Lung microvascular endothelial cell (primary cell): ENCODE results near the gene ACBD5. TPM values are rescaled to one million over a fixed set of nuclear protein-coding genes. Genes with fewer than 3 reads are reported as not detected.
"Not testable (repeated sequence)": the region's sequence is repeated elsewhere in the genome, so short reads cannot be mapped to it uniquely, and the experiment has no call there.

ENCODE experiments used
- DNase-seq, 2 donors: peaks; one replicate each; pipeline versions ENCODE4 v3.0.0 to v3.0.0-alpha.2; 2010; ENCODE audit warnings: low read depth in 2 of 2
- total RNA-seq: library from RNA; depleted of rRNA; stranded (reverse); fragments of >200 nt; gene quantifications from 2 replicates; pipeline ENCODE4 v1.2.1, GENCODE V29; 2014

The ACBD5 gene, protein sequence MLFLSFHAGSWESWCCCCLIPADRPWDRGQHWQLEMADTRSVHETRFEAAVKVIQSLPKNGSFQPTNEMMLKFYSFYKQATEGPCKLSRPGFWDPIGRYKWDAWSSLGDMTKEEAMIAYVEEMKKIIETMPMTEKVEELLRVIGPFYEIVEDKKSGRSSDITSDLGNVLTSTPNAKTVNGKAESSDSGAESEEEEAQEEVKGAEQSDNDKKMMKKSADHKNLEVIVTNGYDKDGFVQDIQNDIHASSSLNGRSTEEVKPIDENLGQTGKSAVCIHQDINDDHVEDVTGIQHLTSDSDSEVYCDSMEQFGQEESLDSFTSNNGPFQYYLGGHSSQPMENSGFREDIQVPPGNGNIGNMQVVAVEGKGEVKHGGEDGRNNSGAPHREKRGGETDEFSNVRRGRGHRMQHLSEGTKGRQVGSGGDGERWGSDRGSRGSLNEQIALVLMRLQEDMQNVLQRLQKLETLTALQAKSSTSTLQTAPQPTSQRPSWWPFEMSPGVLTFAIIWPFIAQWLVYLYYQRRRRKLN
- total RNA-seq: 13.3 and 18.8 TPM in 2 replicates

DNA sequence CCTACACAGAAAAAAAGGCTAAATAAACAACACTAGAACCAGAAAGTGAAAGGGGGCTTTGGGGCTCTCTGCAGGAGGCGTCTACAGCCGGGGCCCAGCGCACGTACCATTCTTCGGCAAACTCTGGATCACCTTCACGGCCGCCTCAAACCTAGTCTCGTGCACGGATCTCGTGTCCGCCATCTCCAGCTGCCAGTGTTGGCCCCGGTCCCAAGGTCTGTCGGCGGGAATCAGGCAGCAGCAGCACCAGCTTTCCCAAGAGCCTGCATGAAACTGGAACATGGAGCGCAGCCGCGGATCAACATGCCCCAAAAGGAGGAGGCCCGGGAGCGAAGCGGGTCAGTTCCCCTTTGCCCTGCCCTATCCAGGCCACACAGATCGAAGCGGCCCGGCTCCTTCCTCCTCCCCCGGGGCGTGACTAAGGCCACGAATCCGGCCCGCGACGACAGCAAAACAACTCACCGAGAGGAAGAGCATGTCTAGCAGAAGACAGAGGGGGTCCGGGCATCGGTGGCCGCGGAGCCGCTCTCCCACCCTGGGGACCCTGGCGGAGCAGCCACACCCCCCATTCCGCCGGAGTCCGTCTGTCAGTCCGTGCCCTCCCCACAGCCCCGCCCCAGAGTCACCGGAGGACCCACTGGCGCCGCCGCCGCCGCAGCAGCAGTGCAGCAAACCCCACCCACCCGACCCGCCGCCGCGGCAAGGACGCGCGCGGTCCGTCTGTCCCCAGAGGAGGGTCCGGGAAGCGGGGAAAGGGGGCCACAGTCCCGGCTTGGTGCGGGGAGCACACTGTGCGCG lies at the start of gene ACBD5:
Gene ACBD5, minus strand, starts transcription at position 586 of the 798 bp plus-strand sequence. Its CDS starts 109 bp downstream, at position 477.
- peak; percentile 69 to 72 for DNase-seq

DNA sequence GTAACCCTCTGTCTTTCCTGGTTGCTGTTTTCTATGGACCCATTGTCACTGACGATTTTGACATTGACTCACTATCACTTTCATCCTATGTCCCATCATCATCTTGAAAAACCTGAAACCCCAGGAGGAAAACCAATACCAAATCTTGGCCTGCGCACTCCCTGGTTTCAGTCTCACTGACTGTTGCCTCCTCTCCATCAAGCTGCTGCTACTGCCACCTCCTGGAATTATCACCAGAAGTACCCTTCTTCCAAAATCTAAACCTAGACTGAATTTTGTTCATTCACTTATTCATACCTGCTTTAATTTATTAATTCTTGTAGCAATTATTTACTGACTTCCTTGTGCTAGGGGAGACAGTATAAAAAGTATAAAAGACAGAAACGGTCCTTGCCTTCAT lies 44.5 kb upstream of the ACBD5 start:
- peak; percentile 34 to 37 for DNase-seq

DNA sequence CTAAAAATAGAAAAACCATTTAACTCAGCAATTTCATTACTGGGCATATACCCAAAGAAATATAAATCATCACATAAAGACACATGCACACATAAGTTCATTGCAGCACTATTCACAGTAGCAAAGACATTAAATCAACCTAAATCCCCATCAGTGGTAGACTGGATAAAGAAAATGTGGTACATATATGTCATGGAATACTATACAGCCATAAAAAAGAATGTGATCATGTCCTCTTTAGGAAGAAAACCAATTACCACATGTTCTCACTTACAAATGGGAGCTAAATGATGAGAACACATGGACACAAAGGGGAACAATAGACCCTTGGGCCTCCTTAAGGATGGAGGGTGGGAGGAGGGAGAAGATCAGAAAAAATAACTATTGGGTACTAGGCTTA lies 36.0 kb upstream of the ACBD5 start:
- DNase-seq: no peak

DNA sequence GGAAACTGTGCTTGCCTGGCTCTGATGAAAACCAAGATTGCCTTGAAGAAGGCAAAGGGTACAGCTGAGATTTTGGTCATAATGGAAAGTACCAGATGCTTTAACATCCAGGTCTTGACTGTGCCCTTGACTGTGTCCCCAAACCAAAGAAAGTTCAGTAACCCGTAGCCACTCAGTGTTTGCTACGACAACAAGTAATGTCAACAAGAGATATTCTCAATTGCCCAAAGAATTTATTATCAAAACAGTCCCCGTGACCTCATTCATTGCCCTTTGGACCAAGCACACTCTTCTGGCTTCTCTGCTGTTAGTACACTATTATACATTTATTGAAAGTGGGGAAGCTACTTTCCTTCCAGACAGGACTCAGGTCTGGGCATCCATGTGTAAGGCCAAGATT lies 25.4 kb upstream of the ACBD5 start:
- not testable (repeated sequence) for DNase-seq

DNA sequence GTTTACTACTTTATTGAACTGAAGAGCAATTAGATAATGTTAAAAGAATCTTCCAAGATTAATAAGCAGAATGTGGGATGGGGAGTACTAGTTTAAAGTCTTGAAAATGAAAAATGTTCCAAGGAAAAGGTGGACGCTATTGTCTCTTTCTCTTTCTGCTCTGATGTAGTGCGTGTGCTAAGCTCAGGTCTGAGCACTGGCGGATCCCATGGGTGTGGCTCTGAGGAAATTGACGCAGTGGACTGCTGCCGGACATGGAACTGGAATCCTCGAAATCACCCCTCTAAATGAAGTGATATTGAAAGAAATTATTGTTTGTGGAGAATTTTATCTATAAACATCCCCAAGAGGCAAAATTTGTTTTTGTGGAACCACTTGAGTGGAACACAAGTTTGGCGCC lies 22.2 kb upstream of the ACBD5 start:
- DNase-seq: not testable (repeated sequence)

DNA sequence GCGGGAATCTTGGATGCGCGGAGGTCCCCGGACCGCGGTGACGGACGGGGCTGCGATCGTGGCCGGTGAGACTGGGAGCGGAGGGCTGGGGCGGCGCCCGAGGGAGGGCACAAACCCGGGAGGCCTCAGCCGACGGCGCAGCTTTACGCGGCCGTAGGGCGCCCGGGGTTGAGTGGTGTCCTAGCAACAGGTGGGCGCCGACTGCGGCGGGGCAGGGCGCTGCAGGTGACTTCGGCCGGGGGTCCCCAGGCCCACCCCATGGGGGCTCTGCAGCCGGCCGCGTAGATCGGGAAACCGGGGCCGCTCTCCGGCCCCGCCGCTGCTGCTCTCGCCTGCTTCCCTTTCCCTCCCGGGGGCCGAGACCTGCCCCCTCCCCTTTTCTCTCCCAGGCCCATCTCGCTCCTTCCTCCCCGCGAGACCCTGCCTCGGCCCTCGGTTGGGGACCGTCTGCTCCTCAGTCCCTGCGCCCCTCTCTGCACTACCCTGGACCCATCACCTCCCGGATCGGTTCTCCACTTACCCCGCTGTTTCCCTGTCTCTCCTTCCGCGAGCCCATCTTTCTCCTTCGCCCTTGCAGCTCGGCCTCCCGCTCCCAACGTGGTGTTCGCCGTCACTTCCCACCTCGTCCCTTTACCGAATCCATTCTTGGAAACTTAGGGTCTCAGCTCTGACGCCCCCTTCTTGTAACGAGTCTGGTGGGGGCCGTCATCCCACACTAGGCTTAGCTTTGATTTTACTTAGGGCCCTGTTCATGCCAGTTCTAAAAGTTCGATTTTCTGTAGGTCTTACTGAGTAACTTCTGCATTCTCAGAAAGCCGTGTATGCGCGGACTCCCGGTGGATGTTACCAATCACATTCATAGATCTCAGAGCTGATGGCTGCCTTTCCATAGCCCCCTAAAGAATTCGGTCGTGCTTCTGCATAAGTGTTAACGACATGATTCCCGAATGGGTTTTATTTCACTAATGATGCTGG lies 18.5 kb upstream of the ACBD5 start:
- no peak for DNase-seq

DNA sequence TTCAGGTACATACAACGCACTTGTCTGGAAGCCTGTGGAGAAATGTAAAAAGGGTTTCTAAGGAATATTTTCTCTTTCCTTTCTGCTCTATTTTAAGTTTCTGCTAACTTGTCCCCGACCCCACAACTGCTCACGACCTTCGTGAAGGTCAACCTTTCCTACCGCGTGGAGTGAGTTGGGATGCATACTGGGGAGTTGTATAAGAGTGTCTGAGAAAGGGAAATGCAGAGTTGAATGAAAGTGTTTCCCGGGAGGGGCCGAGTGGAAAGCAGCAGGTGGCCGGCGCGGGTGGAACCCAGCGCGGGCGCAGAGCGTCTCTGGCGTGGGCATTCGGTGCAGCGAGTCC lies 17.9 kb upstream of the ACBD5 start:
- no peak for DNase-seq

DNA sequence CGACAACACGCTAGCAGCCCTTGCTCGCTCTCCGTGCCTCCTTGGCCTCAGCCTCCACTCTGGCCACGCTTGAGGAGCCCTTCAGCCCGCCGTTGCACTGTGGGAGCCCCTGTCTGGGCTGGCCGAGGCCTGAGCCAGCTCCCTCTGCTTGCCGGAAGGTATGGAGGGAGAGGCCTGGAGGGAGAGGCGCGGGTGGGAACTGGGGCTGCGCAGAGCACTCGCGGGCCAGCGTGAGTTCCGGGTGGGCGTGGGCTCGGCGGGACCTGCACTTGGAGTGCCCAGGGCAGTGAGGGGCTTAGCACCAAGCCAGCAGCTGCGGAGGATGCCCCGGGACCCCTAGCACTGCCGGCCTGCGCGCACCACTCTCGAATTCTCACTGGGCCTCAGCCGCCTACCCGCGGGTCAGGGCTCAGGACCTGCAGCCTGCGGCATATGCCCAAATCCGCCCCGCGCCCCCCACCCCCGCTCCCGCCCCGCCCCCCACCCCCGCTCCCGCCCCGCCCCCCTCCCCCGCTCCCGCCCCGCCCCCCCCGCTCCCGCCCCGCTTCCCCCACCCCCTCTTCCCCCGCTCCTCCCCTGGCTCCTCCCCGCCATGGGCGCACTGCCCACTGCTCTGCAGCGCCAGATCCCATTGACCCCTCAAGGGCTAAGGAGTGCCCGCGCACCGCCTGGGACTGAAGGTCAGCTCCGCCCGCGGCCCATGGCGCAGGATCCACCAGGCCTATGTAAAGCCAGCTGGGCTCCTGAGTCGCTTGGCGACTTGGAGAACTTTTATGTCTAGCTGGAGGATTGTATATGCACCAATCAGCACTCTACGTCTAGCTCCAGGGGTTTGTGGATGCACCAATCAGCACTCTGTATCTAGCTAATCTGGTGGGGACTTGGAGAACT lies 15.9 kb upstream of the ACBD5 start:
- DNase-seq: no peak

DNA sequence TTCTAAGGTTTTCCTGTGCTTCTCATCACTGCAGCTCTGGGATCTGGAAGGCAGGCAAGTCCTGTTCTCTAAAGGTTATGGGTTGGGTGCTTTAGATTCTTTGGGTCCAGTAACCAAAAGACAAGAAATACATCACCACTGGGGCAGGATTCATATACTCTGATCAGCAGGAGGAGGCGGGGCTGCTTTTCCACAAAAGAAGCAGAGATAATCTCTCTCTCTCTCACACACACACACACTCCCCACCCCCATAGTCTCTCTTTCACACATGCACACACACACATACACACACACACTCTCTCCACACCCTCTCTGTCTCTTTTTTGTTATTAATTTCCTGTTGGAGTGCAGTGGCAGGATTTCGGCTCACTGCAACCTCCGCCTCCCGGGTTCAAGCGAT lies 13.0 kb upstream of the ACBD5 start:
- no peak for DNase-seq

DNA sequence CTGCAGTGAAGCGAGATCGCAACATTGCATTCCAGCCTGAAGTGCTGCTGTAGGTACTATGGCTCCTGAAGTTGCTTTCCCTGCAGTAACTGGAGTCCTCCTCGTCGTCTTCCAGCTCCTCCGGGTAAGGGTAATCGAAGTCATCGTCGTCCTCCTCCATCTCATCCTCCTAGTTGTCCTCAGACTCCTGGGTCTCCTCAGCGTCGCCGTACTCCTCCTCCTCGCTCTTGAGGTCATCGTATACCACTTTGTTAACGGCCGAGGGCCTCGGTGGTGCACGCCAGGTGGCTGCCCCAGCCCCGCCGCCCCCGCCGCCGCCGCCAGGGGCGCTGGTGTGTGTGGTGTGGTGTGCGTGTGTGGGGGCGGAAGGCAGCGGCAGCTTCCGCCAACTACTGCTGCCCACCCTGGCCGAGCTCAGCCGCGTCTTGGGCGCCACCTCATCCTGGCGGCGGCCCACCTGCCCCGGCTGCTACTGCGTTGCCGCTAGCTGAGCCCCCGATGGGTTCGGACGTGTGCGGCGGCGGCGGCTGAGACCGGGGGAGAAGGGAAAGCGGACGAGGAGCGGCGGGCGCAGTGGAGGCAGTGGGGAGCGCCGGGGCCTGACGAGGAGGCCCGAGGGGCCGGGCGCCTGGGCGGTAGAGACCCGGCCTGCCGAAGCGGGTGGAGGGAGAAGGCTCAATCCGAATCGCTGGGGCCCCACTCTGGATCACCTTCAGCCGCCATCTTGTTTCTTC lies 11.8 kb upstream of the ACBD5 start:
- DNase-seq: peak; percentile 77 to 78

DNA sequence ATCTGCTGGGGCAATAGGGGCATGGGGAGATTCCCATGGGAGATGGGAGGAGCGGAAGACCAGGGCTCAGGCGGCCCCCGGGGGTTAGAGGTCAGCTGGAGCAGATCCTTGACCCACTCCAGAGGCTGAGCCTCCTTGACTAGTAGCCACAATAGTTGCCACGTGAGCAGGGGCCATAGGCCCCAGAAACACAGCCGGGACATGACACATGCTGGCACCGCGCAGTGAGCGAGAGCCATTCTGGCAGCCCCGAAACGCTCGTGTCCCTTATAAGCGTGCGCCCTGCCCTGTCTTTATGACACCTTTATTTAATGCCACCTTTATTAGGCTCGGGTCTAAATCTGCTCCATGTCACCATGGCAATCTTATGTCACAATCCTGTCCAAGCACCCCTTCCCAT lies 11.0 kb upstream of the ACBD5 start:
- no peak for DNase-seq

DNA sequence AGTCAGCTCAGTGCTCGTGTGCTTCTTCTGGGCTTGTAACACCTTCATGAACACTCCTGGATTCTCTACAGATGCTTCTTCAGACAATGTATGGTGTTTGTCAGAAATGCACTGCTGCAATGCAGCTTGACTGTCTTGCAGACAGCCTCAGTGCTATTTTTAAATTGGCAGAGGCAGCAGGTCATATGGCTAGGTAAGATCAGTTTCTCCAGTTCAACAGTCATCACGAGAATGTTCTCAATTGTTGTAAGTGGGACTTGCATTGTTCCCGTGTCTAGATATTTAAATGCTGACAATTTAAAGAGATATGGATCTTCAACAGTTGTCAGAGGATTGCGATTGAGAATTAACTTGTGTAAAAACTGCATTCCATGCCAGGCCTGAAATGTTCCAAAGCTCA lies 7.6 kb upstream of the ACBD5 start:
- no peak for DNase-seq

DNA sequence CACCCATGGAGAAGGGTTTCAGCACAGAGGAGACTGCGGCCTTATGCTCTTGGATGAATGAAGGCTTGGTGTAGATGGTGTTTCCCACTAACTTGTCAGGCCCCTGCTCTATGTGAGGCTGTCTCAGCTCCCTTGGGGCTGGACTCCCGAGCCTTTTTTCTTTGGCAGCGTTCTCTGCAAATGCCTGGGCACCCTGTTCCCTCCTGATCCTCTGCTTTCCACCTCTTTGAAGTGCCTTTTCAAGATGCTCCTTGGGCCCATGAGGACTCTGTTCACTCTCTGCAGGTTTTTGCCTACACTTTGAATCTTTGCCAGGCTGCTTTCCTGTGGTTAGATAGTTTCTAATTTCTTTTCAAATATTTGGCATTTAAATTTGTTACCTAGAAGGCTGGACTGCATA lies 6.8 kb upstream of the ACBD5 start:
- no peak for DNase-seq

DNA sequence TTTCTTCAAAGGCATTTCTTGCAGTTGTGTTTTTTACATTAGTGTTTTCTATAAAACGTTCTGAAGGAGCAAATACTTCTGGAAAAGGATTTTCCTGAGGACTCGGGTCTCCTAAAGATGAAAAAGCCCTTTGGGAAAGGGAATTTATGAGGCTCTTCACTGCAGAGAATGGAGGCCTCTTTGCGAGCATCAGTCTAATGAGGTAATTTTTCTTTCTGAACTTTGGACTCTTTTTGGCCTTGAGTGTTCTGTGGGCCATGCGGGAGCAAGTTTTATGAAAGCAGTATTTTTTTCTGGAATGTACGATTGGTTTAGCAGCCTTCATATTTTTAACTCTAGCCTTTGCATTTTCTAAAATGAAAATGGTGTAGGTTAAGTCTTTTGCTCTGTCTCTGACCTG lies 6.4 kb upstream of the ACBD5 start:
- DNase-seq: no peak

DNA sequence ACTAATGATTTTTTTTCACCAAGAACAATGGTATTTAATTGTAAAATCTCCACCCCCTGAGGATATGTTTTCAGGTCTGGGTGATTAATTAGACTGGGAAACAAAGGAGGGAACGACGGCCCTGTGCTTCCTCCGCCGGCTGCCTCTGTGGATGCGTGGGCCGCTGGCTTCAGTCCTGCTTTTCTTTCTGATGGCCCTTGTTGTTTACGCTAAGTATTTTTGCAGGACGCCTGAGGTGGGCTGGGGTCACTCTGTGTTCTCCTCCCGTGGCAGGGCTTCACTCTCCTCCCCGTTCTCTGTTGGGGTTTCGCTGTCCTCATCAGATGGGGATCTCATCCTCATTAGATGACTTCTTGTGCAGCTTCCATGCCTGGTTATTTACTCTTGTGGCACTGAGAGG lies 5.2 kb upstream of the ACBD5 start:
- DNase-seq: peak in 1 of 2 donors; percentile 72

DNA sequence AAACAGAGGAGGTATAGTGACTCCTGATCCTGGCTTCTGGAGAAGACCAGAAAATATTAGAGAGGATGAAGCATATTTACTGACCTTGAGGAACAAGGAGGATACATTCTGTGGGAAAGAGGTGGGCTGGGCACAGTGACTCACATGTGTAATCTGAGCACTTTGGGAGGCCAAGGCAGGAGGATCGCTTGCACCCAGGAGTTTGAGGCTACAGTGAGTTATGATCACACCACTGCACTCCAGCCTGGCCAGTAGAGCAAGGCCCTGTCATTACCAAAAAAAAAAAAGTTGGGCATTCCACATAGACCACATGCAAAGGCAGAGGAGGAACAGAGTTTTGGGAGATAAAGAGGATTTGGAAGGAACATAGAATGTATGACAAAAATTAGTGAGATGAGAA lies 4.4 kb upstream of the ACBD5 start:
- no peak for DNase-seq

DNA sequence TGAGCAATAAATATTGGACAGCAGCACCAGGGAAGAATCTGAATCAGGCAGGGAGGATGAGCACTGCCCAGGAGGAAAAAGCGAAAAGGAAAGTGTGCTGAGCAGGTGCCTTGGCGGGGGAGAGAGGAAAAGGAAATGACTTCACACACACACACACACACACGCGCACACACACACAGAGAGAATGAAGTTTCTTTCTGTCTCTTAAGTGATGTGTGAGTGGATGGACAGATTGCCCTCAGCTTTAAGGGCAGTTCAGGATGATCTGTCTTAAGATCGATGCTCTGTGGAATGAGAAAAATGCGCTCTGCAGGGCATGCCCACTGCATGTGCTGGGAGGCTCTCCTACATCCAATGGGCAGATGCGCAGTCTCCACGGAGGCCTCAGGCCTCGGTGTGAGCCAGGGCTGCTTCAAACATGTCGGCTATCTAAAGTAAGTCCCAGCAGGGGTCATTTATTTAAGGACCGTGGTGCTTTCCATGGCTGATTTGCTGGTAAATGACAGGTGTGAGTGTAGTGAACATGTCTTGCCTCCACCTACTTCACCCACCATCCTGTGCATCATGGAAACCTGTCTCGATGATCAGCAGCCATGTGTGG lies 2.5 kb upstream of the ACBD5 start:
- DNase-seq: peak; percentile 88 to 96

DNA sequence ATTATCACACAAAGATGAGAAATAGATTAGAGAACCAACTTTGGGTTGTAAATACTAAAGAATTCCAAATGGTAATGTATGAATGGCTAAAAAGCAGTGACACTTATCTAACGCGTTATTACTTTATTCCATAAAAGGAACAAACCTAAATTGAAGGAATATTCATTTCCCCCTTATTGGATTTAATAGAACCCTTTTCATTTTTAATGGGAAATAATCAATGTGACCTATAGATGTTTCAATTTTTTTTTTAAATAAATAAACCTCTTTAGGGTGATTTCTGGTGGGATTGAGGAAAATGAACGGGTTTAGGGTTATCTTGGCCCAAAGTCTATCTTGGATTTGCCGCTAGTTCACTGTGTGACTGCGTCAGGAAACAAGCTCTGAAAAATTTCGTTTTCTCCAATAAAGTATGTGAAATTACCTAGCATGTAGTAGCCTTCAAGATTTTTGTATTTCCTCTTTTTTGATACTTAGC lies 1.9 kb upstream of the ACBD5 start:
- DNase-seq: no peak
